Stimulated activated CD4-positive, alpha-beta T cell treated with anti-CD3 and anti-CD28 coated beads, Interleukin-2, amount 100 ng/mL, for 4 hours (primary cell): ENCODE results near the gene KBTBD13.
"Not testable (repeated sequence)": the region's sequence is repeated elsewhere in the genome, so short reads cannot be mapped to it uniquely, and the experiment has no call there.

Experiments used
- DNase-seq: peaks from one replicate; pipeline ENCODE4 v3.0.0-alpha.2; 2020; ENCODE audit warnings: low read depth

KBTBD13 gene

DNA sequence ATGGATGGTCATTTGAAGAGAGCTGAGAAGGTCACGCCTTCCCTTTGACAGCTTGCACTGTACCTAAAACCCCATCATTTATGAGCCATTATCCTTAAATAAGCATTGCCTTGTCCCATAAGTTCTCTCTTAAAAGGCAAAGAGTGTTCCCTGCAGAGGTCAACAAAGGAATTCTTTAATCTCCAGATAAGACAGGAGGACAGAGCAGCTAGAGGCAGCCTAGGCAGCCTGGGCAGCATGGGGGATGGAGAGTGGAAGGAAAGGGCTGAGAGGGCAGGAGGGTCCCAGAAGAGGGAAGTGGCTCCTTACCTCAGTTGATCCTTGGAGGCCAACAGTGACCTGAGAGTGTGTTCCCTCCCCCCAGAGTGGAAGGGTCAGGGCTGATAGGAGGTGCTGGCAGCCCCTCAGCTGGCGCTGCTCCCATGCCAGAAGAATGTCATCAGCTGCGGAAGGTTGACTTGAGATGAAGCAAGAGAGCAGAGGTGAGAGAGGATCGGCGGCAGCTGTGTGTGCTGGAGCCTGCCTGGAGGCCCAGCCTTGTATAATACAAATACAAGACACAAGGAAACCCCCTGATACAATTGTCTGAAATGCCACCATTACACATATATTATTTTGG, 12.8 kb downstream of the KBTBD13 start:
- DNase-seq: no peak

DNA sequence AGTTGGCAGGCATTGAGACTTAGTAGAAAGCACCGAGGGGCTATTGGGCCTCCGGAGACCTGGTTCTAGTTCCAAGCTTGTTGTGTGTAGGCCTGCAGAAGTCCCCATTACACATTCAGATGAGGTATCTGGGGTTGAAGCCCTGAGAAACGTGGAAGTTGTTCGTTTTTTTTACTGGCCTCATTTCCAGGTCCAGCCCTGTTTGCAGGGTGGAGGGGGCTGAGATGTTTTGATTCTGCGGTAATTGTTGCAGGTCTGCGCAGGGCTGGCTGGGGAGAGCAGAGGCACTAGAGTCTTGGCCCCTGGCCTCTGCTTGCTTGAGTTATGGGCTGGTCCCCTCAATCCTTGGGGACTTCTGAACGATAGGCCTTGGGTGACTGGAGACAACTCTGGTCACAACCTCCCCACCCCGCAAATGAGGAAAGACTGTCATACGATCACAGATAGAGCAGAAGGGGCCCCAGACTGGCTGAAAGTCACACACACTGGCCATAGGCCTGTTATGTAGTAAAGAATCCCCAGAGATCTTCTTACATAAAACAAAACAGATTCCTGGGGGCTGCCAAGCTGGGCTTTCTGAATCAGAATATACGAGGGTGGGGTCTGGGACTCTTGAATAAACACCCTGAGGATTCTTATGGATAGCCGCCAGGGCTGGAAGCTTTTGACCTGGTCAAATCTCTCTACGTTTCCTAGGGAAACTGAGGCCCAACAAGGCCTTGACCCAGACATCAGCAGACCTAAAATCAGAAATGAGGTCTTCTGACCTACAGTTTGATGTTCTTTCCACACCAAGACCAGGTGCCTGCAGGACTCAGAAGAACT, 15.6 kb downstream of the KBTBD13 start:
- no peak for DNase-seq

DNA sequence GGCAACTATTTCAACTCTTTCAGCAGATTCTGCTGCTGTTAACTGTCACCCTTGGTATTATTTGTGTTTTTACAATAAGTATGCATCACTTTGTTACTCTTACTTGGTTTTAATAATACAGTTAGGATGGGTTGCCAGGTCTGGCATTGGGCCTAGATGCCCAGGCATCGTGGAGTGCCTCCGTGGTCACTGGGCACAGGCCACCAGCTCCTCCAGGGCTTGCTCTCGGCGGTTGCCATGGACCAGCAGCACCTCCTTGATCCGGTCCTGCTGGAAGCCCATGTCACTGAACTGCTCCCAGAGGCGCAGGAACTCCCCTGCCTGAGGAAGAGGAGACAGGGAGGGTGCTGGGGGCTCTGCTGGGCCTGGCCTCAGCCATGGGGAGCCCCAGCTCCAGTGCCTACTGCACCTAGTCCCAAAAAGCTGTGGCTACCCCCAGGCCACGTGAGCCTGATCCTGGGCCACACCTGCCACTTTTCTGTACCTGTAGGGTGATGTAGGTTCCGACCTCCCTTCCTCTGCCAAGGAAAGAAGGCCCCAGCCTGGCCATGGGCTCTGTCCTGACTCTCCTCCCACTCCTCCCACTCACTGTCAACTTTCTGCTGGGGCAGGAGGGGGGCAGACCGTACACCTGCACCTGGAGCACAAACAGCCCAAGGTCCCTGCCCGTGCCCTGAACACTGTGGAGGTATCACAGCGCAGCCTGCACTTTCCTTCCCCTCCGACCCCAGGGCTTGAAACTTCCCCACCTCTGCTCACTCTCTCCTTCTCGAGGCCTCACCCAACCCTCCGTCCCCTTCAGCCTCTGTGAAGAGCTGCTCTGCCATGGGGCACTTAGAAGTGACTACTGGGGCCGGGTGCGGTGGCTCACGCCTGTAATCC, 16.6 kb downstream of the KBTBD13 start:
- no peak for DNase-seq

DNA sequence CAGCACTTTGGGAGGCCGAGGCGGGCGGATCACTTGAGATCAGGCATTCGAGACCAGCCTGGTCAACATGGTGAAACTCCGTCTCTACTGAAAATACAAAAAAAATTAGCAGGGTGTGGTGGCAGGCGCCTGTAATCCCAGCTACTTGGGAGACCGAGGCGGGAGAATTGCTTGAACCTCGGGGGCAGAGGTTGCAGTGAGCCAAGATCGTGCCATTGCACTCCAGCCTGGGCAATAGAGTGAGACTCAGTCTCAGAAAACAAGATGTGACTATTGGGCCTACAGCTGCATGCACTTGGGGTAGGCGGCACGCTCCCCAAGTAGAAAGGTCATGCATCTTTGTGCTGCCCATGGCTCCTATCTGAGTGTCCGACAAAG, 17.2 kb downstream of the KBTBD13 start:
- not testable (repeated sequence) for DNase-seq

DNA sequence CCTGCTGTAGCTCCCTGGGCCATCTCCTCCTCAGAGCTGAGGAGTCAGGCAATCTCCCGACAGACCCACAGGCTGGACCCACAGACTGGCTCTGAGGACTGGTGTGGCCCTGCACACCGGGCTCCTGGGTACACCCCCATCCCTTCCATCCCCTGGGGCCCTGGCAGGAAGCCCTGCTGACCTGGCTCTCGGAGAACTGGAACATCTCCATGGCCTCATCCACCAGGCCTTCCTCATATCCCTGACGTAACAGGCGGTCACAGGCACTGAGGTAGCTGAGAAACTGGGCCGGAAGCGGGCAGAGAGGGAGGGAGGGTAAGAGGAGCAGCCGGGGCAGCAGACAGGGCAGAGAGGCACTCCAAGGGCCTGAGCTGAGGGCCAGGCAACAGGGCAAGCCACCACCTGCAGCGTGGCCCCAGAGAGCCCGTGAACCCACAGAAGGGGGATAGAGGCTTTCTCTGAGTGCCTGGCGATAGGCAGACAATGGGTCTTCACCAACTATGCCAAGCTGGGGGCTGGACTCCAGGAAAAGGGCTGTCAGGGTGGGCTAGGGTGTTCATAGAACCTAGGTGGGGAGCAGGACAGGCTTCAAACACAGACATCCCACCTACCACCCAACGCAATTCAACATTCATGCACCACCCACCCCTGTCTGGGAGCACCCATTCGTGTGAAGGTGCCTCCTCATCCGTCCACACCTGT, 17.9 kb downstream of the KBTBD13 start:
- DNase-seq: no peak

DNA sequence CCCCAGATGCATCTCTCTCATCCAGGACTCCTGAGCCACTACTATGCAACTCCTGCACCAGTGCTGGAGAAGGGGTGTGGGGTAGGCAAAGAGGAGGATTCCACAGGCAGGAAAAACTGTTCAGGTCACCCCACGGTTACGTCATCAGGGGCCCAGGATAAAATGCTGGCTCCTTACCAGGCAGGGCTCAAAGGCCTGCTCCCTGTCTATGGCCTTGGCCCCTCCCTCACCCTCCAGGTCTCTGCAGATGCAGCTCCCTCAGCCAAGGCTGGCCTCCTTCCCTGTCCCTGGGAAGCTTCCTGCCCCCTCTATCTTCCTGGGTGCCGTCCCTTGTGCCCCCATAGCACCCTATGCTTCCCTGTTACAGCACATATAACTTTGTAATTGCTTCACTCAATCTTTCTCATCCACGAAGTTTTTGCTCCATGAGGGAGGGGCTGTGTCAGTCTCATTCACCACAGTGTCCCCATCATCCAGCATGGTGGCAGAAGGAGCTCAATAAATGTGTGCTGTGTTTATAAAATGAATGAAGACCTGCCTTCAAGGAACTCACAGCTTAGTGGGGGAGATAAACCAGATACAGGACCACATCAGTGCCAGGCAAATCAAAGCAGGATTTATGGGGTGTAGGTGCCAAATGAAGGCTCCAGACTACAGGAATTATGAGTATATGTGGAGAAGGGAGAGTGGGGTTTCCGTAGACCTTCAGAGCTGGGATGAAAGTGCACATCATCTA, 18.6 kb downstream of the KBTBD13 start:
- no peak for DNase-seq

DNA sequence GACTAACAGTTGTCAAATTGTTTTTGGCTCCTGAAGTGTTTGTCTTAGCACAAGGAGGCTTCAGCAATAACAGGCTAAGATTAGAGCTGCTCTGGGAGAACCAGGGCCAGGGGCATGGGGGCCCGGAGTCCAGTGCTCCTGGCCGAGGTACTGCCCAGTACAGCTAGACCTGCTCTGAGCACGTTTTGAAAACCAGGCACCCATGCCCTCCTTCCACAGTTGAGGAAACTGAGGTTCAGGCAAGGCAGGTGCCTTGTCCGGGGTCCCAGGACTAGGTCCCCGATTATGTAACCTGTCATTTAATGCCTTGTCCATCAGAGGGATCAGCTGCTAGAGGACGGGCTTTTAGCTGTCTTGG, 19.2 kb downstream of the KBTBD13 start:
- DNase-seq: no peak

DNA sequence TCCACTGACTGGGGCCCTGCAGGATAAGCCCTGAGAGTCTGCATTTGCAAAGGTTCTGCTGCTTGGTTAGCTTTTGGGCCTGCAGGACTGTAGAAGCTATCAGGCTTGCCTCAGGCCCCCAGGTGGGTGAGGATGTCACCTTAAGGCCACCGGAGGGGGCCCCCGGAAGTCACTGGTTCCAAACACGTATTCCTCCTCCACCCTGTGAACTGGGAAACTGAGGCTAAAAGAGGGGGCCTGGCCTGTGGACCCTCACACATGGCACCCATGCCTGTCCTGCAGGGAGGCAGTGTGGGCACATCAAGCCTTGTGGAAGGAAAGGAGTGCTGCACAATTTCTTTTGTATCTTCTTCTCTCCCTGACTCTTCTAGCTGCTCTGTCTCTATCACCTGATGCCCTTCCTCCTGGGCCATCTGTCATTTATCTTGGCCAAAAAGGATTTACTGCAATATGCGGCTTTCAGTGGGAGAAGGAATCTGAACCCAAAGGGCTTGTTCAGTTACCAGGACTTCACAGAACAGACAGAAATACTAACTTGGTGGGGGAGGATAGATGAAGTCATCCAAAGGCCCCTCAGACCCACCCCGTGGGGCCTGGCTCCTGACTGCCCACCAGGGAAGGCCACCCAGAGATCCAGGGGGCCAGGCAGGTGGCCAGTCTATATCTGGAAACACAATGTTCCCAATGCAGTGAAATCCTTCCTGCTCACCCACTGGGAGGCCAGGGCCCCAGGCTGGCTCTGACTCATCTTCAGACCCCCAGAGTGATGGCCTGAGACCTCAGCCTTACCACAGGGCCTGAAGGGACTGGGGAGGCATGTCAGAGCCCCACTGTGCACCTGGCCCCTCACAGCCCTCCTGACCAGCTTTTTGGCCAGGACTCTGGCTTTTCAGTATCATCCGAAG, 20.2 kb downstream of the KBTBD13 start:
- DNase-seq: no peak

DNA sequence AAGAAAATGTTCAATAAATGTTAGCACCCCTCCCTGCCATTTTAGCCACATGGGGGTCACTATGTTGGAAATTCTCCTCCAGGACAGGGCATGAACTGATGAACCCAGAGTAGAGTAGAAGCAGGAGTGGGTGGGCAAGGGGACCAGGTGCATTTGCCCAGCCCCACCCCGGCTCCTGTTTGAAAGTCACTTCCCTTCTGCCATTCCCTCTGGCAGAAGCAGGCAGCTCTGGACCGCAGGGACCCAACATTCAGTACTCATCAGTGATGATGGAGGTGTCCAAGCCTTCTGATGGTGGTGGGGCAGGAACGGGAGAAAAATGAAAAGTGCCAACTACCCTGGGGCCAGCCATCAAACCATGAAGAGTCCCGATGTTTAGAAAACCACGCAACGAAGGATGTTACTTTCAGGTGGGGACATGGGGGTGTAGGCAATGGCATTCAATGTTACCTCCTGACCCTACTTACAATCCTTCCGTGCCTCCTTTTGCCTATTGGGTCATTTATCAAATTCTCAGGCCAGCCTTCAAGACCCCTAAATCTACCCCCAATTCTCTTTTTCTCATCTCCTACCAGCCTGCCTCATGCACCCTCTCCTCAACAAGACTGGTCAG, 21.2 kb downstream of the KBTBD13 start:
- no peak for DNase-seq

DNA sequence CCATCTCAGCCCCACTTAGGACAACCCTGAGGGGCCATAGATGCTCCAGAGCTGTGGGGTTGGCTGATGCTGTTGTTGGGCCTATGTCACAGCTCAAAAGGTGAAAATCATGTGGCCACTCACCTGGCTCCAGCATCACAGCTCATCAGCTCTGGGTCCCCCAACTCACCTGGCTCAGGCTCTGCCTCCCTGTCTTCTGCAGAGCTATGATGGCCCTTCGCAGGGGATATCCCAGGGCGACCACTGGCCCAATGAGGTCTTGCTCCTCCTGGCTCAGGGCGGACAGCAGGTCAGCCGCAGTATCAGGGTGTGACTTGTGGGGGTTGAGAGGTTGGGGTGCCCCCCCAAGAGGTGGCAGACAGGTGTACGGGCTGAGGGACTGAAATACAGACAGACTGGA, 22.8 kb downstream of the KBTBD13 start:
- no peak for DNase-seq

DNA sequence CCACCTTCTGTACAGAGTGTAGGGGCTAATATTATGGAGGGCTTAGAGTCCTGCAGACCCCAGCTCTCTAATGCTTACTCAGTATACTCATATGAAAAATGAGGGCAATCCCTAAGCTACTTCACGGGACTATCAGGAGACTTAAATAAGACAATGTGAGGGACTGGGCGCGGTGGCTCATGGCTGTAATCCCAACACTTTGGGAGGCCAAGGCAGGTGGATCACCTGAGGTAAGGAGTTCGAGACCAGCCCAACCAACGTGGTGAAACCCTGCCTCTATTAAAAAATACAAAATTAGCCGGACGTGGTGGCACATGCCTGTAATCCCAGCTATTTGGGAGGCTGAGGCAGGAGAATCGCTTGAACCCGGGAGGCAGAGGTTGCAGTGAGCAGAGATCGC, 23.3 kb downstream of the KBTBD13 start:
- not testable (repeated sequence) for DNase-seq

DNA sequence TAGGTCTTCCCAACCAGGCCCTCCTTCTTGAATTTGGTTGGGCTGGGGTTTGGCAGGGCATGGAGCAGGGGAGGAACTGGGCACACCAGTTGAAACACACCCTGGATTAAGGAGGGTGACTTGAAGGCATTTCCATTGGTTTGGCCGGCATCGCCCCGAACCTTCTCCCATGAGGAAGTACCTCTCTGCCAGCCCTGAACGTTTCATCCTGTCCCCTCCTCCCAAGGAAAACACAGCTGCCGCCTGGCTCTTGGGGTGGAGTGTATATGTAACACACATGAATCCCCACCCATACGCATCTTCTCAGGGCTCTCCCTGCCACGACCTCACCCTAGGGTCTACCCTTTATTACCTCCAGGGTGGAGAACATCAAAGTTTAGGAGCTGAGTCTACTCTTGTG, 23.9 kb downstream of the KBTBD13 start:
- no peak for DNase-seq

DNA sequence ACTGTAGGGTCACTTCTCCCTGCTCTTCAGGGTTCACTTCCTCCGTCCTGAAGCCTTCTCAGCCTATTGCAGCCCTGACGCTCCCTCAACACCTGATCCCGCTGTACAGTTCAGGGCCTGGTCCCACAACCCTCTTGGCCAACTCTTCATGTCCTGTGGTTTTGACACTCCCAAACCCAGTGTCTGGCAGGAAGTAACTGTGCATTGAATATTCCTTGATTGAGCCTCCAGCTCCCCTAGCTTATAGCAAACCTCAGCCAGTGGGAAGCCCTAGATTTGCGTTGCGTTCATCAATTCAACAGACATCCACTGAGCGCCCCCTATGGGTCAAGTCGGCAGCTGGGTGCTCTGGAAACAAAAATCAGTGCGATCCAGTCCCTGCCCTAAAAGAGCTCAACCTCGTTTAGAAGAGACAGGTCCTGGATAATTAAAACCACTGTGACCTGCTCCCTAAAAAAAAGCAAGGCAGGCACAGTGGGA, 24.9 kb downstream of the KBTBD13 start:
- DNase-seq: peak; percentile 12

DNA sequence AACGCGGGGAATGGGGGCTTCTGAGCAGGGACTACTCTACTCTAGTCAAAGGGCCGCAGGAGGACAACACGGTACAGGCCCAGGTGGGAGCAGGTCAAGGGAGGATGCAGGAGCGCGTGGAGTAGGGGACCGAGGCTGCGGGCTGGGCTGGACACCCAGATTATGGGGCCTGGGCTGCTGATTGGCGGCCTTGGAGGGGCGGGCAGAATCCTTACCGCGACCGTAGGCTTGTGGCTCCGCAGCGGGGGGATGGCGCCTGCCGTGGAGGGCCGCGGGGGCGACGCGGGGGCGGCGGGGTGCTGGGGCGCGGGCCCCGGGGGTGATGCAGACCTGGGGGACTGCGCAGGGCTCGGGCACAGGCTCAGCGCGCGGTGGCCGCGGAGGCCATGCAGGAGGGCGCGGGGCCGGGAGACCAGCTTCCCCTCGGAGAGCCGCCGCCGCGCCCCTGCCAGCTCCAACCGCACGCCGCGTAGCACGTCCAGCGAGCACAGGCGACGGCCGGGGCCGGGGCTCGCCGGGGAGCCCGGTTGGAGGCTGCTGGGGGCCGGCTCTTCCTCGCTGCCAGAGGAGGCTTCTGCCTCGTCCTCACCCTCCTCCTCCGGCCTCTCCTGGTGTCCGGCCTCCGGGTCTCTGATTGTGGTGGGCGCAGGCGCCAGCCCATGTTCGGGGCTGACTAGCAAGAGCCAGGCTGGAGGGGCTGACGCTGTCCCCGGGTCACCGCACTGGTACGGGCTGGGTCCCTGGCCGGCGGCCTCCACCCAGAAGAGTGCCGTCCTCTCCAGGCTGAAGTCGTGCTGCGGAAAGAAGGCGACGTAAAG, 25.6 kb downstream of the KBTBD13 start:
- no peak for DNase-seq

DNA sequence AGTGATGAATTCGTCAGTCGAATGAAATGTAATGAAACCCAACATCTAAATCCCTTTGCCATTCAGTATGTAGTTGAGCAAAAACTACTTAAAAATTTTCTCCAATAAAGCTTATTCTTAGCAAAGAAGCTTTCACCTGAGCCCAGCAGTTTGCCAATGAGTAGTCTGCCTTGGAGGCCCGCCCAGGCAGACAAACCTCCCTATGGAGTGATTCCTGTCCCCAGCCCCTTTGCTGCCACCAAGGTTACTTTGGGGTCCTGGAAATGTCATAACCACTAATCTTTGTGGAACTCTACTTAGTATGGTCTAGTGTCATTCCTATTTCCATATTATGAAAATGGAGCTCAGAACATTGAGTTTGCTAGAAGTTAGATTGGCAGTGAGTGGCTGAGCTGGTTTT, 26.4 kb downstream of the KBTBD13 start:
- DNase-seq: no peak

DNA sequence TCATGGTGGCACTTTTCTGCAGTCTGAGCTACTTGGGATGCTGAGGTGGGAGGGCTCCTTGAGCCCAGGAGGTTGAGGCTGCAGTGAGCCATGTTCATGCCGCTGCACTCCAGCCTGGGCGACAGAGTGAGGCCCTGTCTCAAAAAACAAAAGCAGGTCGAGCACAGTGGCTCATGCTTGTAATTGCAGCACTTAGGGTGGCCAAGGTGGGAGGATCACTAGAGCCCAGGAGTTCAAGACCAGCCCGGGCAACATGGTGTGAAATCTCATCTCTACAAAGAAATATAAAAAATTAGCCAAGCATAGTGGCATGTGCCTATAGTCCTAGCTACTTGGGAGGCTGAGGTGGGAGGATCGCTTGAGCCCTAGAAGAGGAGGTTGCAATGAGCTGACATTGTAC, 28.5 kb downstream of the KBTBD13 start:
- DNase-seq: no peak

DNA sequence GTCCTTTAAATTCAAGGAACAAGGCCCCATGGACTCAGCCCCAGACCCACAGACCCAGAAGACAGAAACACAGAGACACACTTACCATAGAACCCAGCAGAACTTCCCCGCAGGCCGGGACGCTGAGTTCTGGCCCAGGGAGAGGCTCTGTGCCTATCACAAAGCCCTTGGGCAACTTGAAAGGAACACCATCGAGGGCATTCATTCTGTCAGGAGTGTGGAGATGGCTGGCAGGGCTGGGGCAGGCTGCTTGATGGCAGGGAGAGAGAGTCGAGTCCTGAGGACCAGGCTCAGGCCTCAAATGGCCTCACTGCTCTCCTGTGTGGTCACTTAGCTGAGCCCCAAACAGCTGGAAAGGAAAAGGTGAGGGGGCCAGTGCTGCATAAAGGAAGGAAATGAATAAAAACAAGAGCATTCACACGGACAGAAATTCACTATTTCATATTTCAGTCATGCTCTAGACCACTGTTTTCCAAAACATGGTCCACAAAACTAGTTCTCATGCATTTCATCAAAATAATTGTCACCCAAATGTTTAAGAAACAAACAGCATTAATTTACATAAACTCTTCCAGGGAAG, 29.6 kb downstream of the KBTBD13 start:
- no peak for DNase-seq

DNA sequence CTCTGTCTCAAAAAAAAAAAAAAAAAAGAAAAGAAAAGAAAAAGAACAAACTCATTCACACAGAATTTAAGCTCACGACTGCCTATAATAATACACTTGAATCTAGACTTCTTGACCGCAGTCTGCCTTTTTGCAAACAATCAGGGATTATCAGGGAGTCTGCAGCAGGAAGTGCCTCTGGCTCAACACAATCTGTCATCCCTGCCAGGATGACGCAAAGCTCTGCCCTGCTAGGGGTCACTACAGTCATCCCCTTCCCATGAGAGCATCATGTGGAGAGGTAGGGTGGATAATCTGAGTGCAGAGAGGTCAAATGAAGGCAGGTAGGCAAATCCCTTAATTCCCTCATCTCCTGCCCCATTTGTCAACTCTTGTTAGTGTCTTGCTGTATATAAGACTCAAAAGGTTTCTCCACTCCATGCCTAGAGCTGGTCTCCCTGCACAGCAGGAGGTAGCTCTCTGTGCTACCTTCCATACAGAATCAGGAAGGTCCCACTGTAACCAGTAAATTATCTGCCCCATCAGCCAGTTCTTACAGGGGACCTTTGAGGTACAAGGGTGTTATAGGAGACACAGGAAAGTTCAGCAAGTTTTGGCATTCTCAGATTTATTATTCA, 34.2 kb downstream of the KBTBD13 start:
- no peak for DNase-seq
